Tibial artery (tissue), 4 donors: ENCODE measurements around the gene TRDN.
"Not testable (repeated sequence)": the region's sequence is repeated elsewhere in the genome, so short reads cannot be mapped to it uniquely, and the experiment has no call there.

Experiments used
- DNase-seq, 2 donors: peaks; one replicate each; pipeline ENCODE4 v3.0.0-alpha.2; 2019
- H3K27ac ChIP-seq, 2 donors: fragments of 200-600 bp; sonication (generic) in 1 of 2; 1 replicate in 1 of 2; 2 replicates in 1 of 2; pipeline ENCODE4 v1.5.1; 2018 to 2019; ENCODE audit warnings: mild to moderate bottlenecking in 1 of 2
- H3K27me3 ChIP-seq, 2 donors: fragments of 200-600 bp; sonication (generic) in 1 of 2; one replicate each; pipeline versions ENCODE4 v1.5.1 to v1.6.0; 2016 to 2019
- H3K36me3 ChIP-seq, 3 donors: fragments of 200-600 bp; sonication (generic) in 2 of 3; one replicate each; pipeline ENCODE4 v1.5.1; 2016 to 2019; ENCODE audit warnings: mild to moderate bottlenecking in 2 of 3
- H3K4me1 ChIP-seq, 4 donors: fragments of 200-600 bp; sonication (generic) in 2 of 4; 1 replicate in 3 of 4; 2 replicates in 1 of 4; pipeline ENCODE4 v1.5.1; 2016 to 2019
- H3K4me3 ChIP-seq, 2 donors: fragments of 200-600 bp; sonication (generic) in 1 of 2; 1 replicate in 1 of 2; 2 replicates in 1 of 2; pipeline ENCODE4 v1.5.1; 2018 to 2019; ENCODE audit warnings: mild to moderate bottlenecking in 2 of 2
- H3K9me3 ChIP-seq, 3 donors: fragments of 200-600 bp; sonication (generic) in 1 of 3; one replicate each; pipeline ENCODE4 v1.5.1; 2016 to 2019
- intact Hi-C: fragments of 100-400 bp; cut with DNase I; formaldehyde crosslinking; loops from one replicate; pipeline ENCODE4 v1.15.0; 2023; ENCODE audit warnings: low total_unique reads
- TF ChIP-seq, protein P1 (sequence below), 2 experiments: fragments of 200-600 bp in 1 of 2; fragments of 450-650 bp in 1 of 2; IDR thresholded peaks; one replicate each; pipeline ENCODE4 v1.5.1; 2017 to 2019; ENCODE audit warnings: antibody characterized with exemption in 2 of 2, mild to moderate bottlenecking in 1 of 2, moderate library complexity in 1 of 2

The TRDN gene

DNA sequence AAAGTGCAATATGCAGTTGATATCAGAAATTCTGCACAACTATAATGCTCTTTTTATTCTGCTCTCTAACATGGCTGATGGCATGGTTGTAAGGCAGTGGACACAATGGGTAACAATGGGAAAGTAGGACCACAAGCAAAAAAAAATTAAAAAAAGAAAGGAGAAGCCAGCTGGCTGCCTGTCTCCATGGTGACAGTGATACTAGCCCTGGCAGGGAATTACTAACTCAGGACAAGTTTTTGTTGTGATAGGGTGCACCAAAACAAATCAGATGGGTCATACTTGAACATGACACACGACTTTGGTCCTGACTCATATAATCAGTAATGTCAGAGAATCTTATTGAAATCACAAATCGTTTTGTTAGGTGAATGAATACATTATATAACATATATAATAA lies 169.4 kb downstream of the TRDN start:
- DNase-seq: no peak
- Histone ChIP-seq H3K4me1 (no peaks in the 10 kb centered on the region), H3K27me3 (no peaks in the 10 kb centered on the region), H3K27ac (no peak overlapping the region), H3K36me3 (no peaks in the 10 kb centered on the region), H3K4me3 (no peak overlapping the region), H3K9me3 (no peaks in the 10 kb centered on the region)
- intact Hi-C loops: no loop called here
- TF ChIP-seq, protein P1, sequence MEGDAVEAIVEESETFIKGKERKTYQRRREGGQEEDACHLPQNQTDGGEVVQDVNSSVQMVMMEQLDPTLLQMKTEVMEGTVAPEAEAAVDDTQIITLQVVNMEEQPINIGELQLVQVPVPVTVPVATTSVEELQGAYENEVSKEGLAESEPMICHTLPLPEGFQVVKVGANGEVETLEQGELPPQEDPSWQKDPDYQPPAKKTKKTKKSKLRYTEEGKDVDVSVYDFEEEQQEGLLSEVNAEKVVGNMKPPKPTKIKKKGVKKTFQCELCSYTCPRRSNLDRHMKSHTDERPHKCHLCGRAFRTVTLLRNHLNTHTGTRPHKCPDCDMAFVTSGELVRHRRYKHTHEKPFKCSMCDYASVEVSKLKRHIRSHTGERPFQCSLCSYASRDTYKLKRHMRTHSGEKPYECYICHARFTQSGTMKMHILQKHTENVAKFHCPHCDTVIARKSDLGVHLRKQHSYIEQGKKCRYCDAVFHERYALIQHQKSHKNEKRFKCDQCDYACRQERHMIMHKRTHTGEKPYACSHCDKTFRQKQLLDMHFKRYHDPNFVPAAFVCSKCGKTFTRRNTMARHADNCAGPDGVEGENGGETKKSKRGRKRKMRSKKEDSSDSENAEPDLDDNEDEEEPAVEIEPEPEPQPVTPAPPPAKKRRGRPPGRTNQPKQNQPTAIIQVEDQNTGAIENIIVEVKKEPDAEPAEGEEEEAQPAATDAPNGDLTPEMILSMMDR (IDR thresholded peaks at IDR 0.05): no peak

DNA sequence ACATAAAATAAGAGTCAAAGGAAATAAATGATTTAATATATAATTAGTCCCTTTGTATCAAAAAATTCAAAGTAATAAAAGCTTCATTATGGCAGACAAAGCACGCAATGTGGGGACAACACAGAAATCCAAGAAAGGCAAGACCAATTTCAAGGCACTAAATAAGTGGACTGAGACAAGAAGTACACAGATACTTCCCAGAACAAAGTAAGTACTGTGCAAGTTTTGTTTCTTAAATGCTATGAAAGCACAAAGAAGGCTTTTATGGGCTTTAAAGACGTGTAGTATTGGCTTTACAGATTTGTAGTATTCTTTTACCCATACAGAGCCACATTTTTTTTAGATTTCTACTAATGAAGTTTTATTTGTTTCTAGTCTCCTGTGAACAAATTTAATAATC lies 174.6 kb downstream of the TRDN start:
- Histone ChIP-seq H3K27me3 (no peaks in the 10 kb centered on the region), H3K36me3 (no peaks in the 10 kb centered on the region), H3K27ac (no peak overlapping the region), H3K4me3 (no peak overlapping the region), H3K9me3 (no peaks in the 10 kb centered on the region), H3K4me1 (no peaks in the 10 kb centered on the region)
- TF ChIP-seq, protein P1 (IDR thresholded peaks at IDR 0.05): no peak
- intact Hi-C loops: no loop called here
- DNase-seq: no peak

DNA sequence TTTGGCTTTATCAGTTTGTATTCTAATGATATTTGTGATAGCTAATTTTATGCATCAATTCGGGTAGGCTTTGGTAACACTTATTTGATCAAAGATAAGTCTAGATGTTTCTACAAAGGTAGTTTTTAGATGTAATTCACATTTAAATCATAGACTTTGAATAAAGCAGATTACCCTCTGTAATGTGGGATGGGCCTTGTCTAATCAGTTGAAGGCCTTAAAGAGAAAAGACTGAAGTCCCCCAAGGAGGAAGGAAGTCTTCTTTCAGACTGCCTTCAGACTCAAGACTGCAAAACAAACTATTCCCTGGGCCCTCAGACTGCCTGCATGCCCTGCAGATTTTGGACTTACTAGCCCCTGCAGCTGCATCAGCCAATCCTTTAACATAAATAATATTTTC lies 178.5 kb downstream of the TRDN start:
- Histone ChIP-seq H3K27ac (no peak overlapping the region), H3K4me3 (no peak overlapping the region), H3K9me3 (no peaks in the 10 kb centered on the region), H3K4me1 (no peaks in the 10 kb centered on the region), H3K27me3 (no peaks in the 10 kb centered on the region), H3K36me3 (no peaks in the 10 kb centered on the region)
- TF ChIP-seq, protein P1 (IDR thresholded peaks at IDR 0.05): no peak
- intact Hi-C loops: no loop called here
- DNase-seq: no peak

DNA sequence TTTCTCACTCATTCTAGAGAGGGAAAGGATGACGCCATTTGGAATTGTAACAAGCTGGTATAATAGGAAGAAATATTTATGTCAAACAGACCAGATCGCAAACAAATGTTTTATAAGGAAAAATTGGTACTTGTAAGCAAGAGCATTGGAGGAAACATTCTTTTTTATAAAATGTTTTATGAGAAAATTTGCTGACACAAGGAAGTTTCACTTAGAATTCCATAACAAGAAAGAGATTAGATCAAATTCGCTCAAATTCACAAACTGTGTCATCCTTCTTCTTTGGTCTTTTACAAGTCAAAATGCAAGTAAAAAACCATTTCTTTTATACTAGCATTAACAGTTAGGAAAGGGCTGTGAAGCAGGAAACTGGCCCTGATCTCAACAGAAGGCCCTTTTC lies 179.9 kb downstream of the TRDN start:
- TF ChIP-seq, protein P1 (IDR thresholded peaks at IDR 0.05): no peak
- no peaks in the 10 kb centered on the region for H3K36me3 ChIP-seq
- no peak for DNase-seq
- no peaks in the 10 kb centered on the region for H3K4me1 ChIP-seq
- intact Hi-C loops: no loop called here
- no peak overlapping the region for H3K27ac ChIP-seq
- H3K4me3 ChIP-seq: no peak overlapping the region
- no peaks in the 10 kb centered on the region for H3K27me3 ChIP-seq
- H3K9me3 ChIP-seq: no peaks in the 10 kb centered on the region

DNA sequence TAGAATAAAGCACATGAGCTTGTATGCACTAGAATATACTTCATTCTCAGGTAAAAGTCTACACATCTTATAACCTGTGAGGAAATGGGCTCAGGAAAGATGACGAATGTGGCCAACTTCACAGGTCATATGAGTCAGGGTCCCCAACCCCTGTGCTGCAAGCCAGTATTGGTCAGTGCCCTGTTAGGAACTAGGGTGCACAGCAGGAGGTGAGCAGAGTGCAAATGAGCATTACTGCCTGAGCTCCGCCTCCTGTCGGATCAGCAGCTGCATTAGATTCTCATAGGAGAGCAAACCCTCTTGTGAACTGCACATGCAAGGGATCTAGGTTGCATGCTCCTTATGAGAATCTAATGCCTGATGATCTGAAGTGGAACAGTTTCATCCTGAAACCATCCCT lies 182.3 kb downstream of the TRDN start:
- Histone ChIP-seq H3K9me3 (no peaks in the 10 kb centered on the region), H3K27me3 (no peaks in the 10 kb centered on the region), H3K4me3 (no peak overlapping the region), H3K27ac (no peak overlapping the region), H3K36me3 (no peaks in the 10 kb centered on the region), H3K4me1 (no peaks in the 10 kb centered on the region)
- TF ChIP-seq, protein P1 (IDR thresholded peaks at IDR 0.05): no peak
- intact Hi-C loops: no loop called here
- no peak for DNase-seq

DNA sequence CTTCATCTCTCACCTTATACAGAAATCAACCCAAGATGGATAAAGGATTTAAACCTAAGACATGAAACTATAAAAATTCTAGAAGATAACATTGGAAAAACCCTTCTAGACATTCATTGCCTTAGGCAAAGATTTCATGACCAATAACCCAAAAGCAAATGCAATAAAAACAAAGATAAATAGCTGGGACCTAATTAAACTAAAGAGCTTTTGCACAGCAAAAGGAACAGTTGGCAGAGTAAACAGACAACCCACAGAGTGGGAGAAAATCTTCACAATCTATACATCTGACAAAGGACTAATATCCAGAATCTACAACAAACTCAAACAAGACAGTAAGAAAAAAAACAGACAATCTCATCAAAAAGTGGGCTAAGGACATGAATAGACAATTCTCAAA lies 183.7 kb downstream of the TRDN start:
- H3K27ac ChIP-seq, intact Hi-C loops, H3K36me3 ChIP-seq, DNase-seq, H3K9me3 ChIP-seq, H3K4me3 ChIP-seq, H3K27me3 ChIP-seq, H3K4me1 ChIP-seq: not testable (repeated sequence)
